Osteoblast (primary cell): Measurements from ENCODE around the gene RGS10. TPM values are rescaled to one million over a fixed set of nuclear protein-coding genes. Genes with fewer than 3 reads are reported as not detected.

Source experiments
- DNase-seq: peaks from one replicate; pipeline ENCODE4 v3.0.0; 2011; ENCODE audit warnings: low spot score, mixed read lengths; ENCODE audit not compliant: insufficient read length; ENCODE audit errors: missing footprints
- H2AFZ ChIP-seq: 2 replicates; pipeline ENCODE4 v1.6.0; 2011; ENCODE audit warnings: mild to moderate bottlenecking, low read length
- H3K27ac ChIP-seq: 2 replicates; pipeline ENCODE4 v1.5.1; 2011; ENCODE audit warnings: mild to moderate bottlenecking, low read depth, low read length, moderate library complexity
- H3K27me3 ChIP-seq: 2 replicates; pipeline ENCODE4 v1.6.0; 2012; ENCODE audit warnings: mild to moderate bottlenecking, control low read depth, inconsistent platforms, low read length, moderate library complexity; ENCODE audit not compliant: insufficient read depth
- H3K36me3 ChIP-seq: 2 replicates; pipeline ENCODE4 v1.5.1; 2011; ENCODE audit warnings: mild to moderate bottlenecking, low read length, control low read depth, moderate library complexity; ENCODE audit not compliant: insufficient read depth
- H3K4me1 ChIP-seq: 2 replicates; pipeline ENCODE4 v1.5.1; 2011; ENCODE audit warnings: mild to moderate bottlenecking, low read length, control low read depth, moderate library complexity; ENCODE audit not compliant: insufficient read depth
- H3K4me2 ChIP-seq: 2 replicates; pipeline ENCODE4 v1.6.0; 2011; ENCODE audit warnings: mild to moderate bottlenecking, low read length; ENCODE audit not compliant: insufficient read depth
- H3K4me3 ChIP-seq: fragments of 200-600 bp; sonication (generic); 3 replicates; pipeline ENCODE4 v1.5.1; 2012; ENCODE audit warnings: mild to moderate bottlenecking, low read length, inconsistent platforms; ENCODE audit not compliant: insufficient read depth
- H3K79me2 ChIP-seq: 2 replicates; pipeline ENCODE4 v1.6.0; 2012; ENCODE audit warnings: mild to moderate bottlenecking, low read length, control low read depth, inconsistent platforms; ENCODE audit not compliant: insufficient read depth
- H3K9me3 ChIP-seq: 2 replicates; pipeline ENCODE4 v1.5.1; 2011; ENCODE audit warnings: low read depth, low read length, control low read depth
- H4K20me1 ChIP-seq: 2 replicates; pipeline ENCODE4 v1.6.0; 2012; ENCODE audit warnings: mild to moderate bottlenecking, low read length, control low read depth; ENCODE audit not compliant: insufficient read depth
- total RNA-seq: library from RNA; depleted of rRNA; stranded (reverse); fragments of >200 nt; gene quantifications from 2 replicates; pipeline ENCODE4 v1.2.3, GENCODE V29; 2012
- TF ChIP-seq, protein P1 (sequence below): IDR thresholded peaks from 2 replicates; pipeline ENCODE4 v1.5.1; 2011; ENCODE audit warnings: mild to moderate bottlenecking, low read depth, low read length, moderate library complexity; ENCODE audit errors: extremely low read depth

The RGS10 gene
- total RNA-seq, 1 donor = 29.3 TPM

DNA sequence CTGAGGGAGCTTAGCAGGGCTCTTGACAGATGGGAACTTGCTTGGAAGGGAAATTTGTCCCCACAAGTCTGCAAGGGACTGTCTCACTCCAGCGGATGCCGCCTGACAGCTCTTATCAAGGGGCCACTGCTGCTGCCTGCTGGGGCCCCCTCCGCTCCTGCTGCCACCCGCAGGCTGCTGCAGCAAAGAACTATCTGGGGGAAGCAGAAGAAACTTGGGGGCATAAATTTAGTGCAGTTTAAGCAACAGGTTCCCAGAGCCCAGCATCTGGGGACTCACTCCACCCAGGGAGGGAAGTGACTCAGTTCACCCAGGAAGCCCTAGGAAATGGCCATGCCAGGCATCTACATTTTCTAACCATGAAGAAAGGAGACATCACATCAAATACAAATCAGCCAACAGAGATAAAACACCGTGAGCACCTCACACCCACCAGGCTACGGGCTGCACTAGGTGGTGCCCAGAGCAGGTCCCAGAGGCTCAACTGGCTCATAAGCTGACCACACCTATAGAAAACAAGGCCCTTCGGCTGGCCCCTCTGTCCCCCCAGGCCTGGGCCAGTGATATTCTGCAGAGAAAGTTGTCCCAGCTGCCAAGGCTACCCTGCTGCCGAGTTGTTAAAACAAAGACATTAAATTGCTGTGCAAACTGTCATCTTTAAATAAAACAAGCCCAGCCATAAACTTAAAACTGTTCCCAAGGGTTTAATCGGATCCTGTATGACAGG is 3.7 kb downstream of the RGS10 start:
- Histone ChIP-seq H3K4me1 (peaks cover 26% of the 10 kb centered on the region), H4K20me1 (peaks cover 38% of the 10 kb centered on the region), H3K9me3 (no peaks in the 10 kb centered on the region), H3K36me3 (no peaks in the 10 kb centered on the region), H3K4me3 (no peak overlapping the region), H2AFZ (no peak overlapping the region), H3K79me2 (peaks cover 60% of the 10 kb centered on the region), H3K27ac (no peak overlapping the region), H3K27me3 (no peaks in the 10 kb centered on the region), H3K4me2 (no peak overlapping the region)
- TF ChIP-seq, protein P1, sequence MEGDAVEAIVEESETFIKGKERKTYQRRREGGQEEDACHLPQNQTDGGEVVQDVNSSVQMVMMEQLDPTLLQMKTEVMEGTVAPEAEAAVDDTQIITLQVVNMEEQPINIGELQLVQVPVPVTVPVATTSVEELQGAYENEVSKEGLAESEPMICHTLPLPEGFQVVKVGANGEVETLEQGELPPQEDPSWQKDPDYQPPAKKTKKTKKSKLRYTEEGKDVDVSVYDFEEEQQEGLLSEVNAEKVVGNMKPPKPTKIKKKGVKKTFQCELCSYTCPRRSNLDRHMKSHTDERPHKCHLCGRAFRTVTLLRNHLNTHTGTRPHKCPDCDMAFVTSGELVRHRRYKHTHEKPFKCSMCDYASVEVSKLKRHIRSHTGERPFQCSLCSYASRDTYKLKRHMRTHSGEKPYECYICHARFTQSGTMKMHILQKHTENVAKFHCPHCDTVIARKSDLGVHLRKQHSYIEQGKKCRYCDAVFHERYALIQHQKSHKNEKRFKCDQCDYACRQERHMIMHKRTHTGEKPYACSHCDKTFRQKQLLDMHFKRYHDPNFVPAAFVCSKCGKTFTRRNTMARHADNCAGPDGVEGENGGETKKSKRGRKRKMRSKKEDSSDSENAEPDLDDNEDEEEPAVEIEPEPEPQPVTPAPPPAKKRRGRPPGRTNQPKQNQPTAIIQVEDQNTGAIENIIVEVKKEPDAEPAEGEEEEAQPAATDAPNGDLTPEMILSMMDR = no peak
- DNase-seq = peak; percentile 75

DNA sequence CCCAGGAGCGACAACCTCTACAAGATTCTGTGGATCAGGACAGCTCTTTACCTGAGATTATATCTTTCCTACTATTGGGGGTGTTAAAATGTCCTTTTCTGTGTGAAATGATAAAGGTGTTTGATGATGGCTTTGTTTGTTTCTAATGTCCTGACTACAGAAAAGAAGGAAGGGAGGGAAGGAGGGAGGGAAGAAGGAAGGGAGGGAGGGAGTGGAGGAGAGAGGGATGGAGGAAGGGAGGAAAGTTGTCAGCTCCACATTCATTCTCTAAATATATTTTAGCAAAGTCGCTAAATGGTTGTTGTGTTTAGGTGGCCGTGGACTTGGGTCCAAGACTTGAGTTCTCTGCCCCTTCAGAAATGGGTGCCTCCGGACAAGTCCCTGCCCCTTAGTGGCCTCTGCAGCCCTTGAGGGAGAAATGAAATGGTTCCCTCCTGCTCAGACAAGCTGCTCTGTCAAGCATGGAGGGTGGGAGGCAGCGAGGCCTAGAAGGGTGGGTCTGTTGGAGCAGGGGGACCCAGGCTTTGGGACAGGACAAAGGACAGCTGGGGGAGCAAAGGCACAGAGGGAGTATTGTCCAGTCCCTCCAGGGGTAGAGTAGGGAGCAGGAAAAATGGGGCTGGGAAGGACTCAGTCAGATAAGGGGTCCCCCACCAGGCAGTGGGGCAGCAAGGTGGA is 4.4 kb downstream of the RGS10 start:
- Histone ChIP-seq H3K27me3 (no peaks in the 10 kb centered on the region), H3K4me3 (no peak overlapping the region), H3K36me3 (no peaks in the 10 kb centered on the region), H3K27ac (no peak overlapping the region), H2AFZ (no peak overlapping the region), H3K4me2 (no peak overlapping the region), H3K9me3 (no peaks in the 10 kb centered on the region), H3K4me1 (peaks cover 26% of the 10 kb centered on the region), H3K79me2 (peaks cover 65% of the 10 kb centered on the region), H4K20me1 (peaks cover 38% of the 10 kb centered on the region)
- peak; percentile 32 for DNase-seq
- TF ChIP-seq, protein P1 = no peak

DNA sequence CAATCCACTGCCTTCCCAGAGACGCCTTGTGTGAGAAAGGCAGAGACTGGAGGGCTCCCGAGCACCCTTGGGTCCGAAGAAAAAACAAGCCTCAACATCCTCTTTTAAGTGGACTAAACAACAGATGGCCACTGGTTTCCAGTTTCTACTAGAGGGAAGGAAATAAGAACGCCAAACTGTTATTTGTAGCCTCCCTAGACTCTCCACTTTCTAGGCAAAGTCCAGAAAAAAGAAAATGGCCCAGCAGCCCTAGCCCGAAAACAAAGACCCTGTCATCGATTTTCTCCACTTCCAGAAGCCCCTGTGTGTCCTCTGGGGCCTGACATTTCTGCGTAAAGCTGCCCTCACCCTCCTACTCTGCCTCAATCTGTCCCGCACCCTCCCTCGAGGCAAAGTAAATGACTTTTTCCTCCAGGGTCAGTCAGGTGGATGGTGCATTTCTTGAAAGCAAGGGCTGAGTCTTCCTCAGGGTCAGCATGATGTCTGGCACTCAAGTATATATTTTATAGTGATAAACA is 6.0 kb downstream of the RGS10 start:
- Histone ChIP-seq H3K27me3 (no peaks in the 10 kb centered on the region), H2AFZ (no peak overlapping the region), H3K4me2 (no peak overlapping the region), H3K79me2 (peaks cover 67% of the 10 kb centered on the region), H3K27ac (no peak overlapping the region), H4K20me1 (peaks cover 35% of the 10 kb centered on the region), H3K4me1 (peaks cover 22% of the 10 kb centered on the region), H3K36me3 (no peaks in the 10 kb centered on the region), H3K9me3 (no peaks in the 10 kb centered on the region), H3K4me3 (no peak overlapping the region)
- TF ChIP-seq, protein P1 = no peak
- peak; percentile 23 for DNase-seq
